Neuronal stem cell (in vitro differentiated cells): ENCODE results near the gene PLD4.
"Not testable (repeated sequence)": the region's sequence is repeated elsewhere in the genome, so short reads cannot be mapped to it uniquely, and the experiment has no call there.

Experiments
- DNase-seq: peaks from one replicate; pipeline ENCODE4 v3.0.0-alpha.2; 2013; ENCODE audit warnings: low spot score
- H2AFZ ChIP-seq: one replicate; pipeline ENCODE4 v1.6.1; 2013; ENCODE audit warnings: mild to moderate bottlenecking, low read length, inconsistent platforms
- H2AK5ac ChIP-seq: 2 replicates; pipeline ENCODE4 v1.6.1; 2013; ENCODE audit warnings: low read depth, mild to moderate bottlenecking, inconsistent platforms, low read length, moderate library complexity, mixed read lengths
- H2BK120ac ChIP-seq: 2 replicates; pipeline ENCODE4 v1.6.1; 2013; ENCODE audit warnings: low read depth, mild to moderate bottlenecking, inconsistent platforms, low read length, moderate library complexity, mixed read lengths
- H2BK12ac ChIP-seq: one replicate; pipeline ENCODE4 v1.6.1; 2013; ENCODE audit warnings: low read length, inconsistent platforms
- H2BK15ac ChIP-seq: 2 replicates; pipeline ENCODE4 v1.6.1; 2013; ENCODE audit warnings: mild to moderate bottlenecking, low read length, inconsistent platforms, mixed read lengths
- H2BK5ac ChIP-seq: one replicate; pipeline ENCODE4 v1.6.1; 2013; ENCODE audit warnings: inconsistent platforms, mild to moderate bottlenecking, low read length, moderate library complexity
- H3K14ac ChIP-seq: one replicate; pipeline ENCODE4 v1.6.1; 2013; ENCODE audit warnings: low read length, inconsistent platforms
- H3K18ac ChIP-seq: 2 replicates; pipeline ENCODE4 v1.6.1; 2013; ENCODE audit warnings: low read length, inconsistent platforms
- H3K23ac ChIP-seq: 2 replicates; pipeline ENCODE4 v1.6.1; 2013; ENCODE audit warnings: low read depth, mild to moderate bottlenecking, mixed read lengths, low read length, inconsistent platforms; ENCODE audit not compliant: poor library complexity
- H3K27ac ChIP-seq: replicated peaks from 3 replicates; pipeline ENCODE4 v1.5.1; 2013; ENCODE audit warnings: low read length, inconsistent platforms
- H3K27me3 ChIP-seq, 3 experiments: 2 replicates each; pipeline ENCODE4 v1.6.1; 2013; ENCODE audit warnings: low read length in 3 of 3, mild to moderate bottlenecking in 2 of 3, inconsistent platforms in 1 of 3, low read depth in 1 of 3, mixed read lengths in 1 of 3, moderate library complexity in 1 of 3; ENCODE audit not compliant: control insufficient read depth in 3 of 3, insufficient read depth in 3 of 3
- H3K36me3 ChIP-seq, 2 donors: replicated peaks in 1 of 2; 2 replicates each; pipeline ENCODE4 v1.6.1; 2013; ENCODE audit warnings: low read length in 2 of 2; ENCODE audit not compliant: control insufficient read depth in 2 of 2, insufficient read depth in 2 of 2
- H3K4ac ChIP-seq: 2 replicates; pipeline ENCODE4 v1.6.1; 2013; ENCODE audit warnings: inconsistent platforms, mild to moderate bottlenecking, low read length, moderate library complexity
- H3K4me1 ChIP-seq, 2 donors: 1 replicate in 1 of 2; 2 replicates in 1 of 2; pipeline ENCODE4 v1.6.1; 2013; ENCODE audit warnings: low read length in 2 of 2, low read depth in 1 of 2; ENCODE audit not compliant: control insufficient read depth in 2 of 2, insufficient read depth in 1 of 2
- H3K4me2 ChIP-seq: one replicate; pipeline ENCODE4 v1.6.1; 2013; ENCODE audit warnings: mild to moderate bottlenecking, low read length, inconsistent platforms; ENCODE audit not compliant: insufficient read depth, poor library complexity, severe bottlenecking
- H3K4me3 ChIP-seq, 2 donors: 2 replicates each; pipeline ENCODE4 v1.5.1; 2013; ENCODE audit warnings: low read length in 2 of 2, mild to moderate bottlenecking in 2 of 2, inconsistent platforms in 1 of 2, moderate library complexity in 1 of 2
- H3K79me1 ChIP-seq: one replicate; pipeline ENCODE4 v1.6.1; 2013; ENCODE audit warnings: low read depth, mild to moderate bottlenecking, inconsistent platforms, low read length, moderate library complexity
- H3K9ac ChIP-seq: one replicate; pipeline ENCODE4 v1.6.1; 2013; ENCODE audit warnings: mild to moderate bottlenecking, low read depth, low read length, inconsistent platforms; ENCODE audit not compliant: poor library complexity
- H3K9me3 ChIP-seq, 2 donors: replicated peaks in 1 of 2; 2 replicates each; pipeline versions ENCODE3 to v1.6.1; 2013; ENCODE audit warnings: low read length in 2 of 2, mild to moderate bottlenecking in 2 of 2, inconsistent platforms in 1 of 2, low read depth in 1 of 2, mixed read lengths in 1 of 2, moderate library complexity in 1 of 2; ENCODE audit not compliant: control insufficient read depth in 2 of 2, insufficient read depth in 1 of 2
- H4K8ac ChIP-seq: one replicate; pipeline ENCODE4 v1.6.1; 2013; ENCODE audit warnings: low read depth, mild to moderate bottlenecking, inconsistent platforms, low read length, moderate library complexity
- H4K91ac ChIP-seq: one replicate; pipeline ENCODE4 v1.6.1; 2013; ENCODE audit warnings: low read length, low read depth, mild to moderate bottlenecking, inconsistent platforms; ENCODE audit not compliant: poor library complexity
- WGBS, 2 donors: extraction: QIAGEN DNeasy Blood & Tissue Kit; methylation state at CpG; one replicate each; pipeline ENCODE4 v1.1.7; 2013; ENCODE audit warnings: missing lambda C conversion rate in 2 of 2, mixed read lengths in 1 of 2; ENCODE audit not compliant: insufficient read length in 2 of 2, insufficient replicate concordance in 1 of 2; ENCODE audit errors: extremely low coverage in 2 of 2; 5-methylcytosine and 5-hydroxymethylcytosine counted together

The PLD4 gene

DNA sequence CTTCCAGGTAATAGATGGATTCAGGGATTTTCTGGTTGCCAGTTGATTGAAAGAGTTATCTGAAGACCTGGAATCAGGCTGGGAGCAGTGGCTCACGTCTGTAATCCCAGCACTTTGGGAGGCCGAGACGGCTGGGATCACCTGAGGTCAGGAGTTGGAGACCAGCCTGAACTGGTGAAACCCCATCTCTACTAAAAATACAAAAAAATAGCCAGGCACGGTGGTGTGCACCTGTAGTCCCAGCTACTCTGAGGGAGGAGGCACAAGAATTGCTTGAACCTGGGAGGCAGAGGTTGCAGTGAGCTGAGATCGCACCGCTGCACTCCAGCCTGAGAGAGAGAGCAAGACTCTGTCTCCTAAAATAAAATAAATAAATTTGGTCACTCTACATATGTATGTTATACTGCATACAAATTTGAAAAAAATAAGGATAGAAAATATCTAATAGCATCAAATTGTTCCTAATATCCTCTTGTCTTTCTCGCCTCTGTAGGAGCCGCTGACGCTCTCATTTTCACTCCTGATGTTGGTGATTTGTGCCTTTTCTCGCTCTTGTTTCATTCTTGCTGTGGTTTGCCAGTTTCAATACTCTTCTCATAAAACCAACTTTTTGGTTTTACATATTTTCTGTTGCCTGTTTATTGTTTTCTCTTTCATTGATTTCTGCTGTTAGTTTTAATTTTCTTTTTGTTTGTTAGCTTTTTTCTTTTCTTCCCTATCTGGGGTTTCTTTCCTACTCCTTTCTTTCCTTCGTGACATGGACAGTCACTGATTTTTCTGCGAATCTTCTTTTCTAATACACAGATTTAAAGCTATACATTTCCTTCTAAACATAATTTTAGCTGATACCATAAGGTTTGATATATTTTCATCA lies 23.8 kb upstream of the PLD4 start:
- Histone ChIP-seq H2BK5ac (no peak overlapping the region), H3K27ac (no peak overlapping the region), H3K14ac (no peak overlapping the region), H3K18ac (no peak overlapping the region), H4K8ac (no peak overlapping the region), H3K23ac (no peak overlapping the region), H3K79me1 (no peaks in the 10 kb centered on the region), H2BK15ac (no peak overlapping the region), H2AFZ (no peak overlapping the region), H3K4me3 (no peak overlapping the region), H4K91ac (no peak overlapping the region), H3K4me2 (no peak overlapping the region), H3K9me3 (peaks cover 2 to 5% of the 10 kb centered on the region in 2 donors), H3K4ac (no peak overlapping the region), H3K27me3 (peaks cover 0 to 47% (median 0%) of the 10 kb centered on the region in 3 experiments), H2BK12ac (no peak overlapping the region), H3K4me1 (no peaks in the 10 kb centered on the region), H2AK5ac (no peak overlapping the region), H2BK120ac (no peak overlapping the region), H3K36me3 (no peaks in the 10 kb centered on the region), H3K9ac (no peak overlapping the region)
- WGBS, 2 donors = no CpG with 5 or more reads among the region's 12 CpGs
- no peak for DNase-seq

DNA sequence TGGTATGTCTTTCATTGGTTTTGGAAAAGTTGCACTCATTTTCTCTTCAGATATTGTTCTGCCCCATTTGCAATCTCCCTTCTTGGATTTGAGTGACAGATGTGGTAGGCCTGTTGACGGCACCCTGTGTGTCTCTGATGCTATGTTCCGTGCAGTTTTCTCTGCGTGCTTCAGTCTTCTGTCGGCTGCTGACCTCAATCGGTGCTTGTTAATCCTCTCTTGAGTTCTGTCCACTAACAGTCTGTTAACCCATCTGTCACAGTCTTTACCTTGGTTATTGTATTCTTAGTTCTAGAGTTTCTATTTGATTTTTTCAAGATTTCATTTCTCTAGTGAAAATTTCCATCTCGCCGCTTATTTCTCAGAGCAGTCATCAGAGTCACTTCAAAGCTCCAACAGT lies 20.7 kb upstream of the PLD4 start:
- H2AK5ac ChIP-seq = no peak overlapping the region

DNA sequence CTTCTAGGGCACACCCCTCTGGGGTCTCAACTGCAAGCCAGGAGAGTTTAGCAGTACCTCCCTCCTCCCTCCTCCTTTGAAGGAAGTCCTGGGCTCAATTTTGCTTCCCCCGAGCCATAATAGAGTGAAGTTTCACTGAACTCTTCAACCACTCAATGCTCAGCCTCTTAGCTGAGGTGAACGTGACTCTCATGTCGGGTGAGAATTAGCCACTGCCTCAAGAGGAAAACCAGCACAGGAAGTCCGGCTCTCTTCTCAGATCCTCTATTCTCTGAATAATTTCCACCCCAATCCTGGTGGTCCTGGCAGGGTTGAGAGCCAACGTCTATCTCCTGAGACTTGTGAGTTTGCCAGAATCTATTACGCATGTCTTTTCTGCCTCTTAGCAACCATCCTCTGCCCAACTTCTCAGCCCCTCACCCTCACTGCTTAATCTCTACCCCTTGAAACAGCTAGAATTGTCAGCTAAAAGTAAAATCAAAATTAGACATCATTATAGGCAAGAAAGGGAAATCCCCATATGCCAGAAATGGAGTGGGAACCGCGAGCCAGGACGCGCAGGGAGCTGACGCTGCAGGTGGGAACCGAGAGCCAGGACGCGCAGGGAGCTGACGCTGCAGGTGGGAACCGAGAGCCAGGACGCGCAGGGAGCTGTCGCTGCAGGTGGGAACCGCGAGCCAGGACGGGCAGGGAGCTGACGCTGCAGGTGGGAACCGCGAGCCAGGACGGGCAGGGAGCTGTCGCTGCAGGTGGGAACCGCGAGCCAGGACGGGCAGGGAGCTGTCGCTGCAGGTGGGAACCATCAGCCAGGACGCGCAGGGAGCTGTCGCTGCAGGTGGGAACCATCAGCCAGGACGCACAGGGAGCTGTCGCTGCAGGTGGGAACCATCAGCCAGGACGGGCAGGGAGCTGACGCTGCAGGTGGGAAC lies 19.8 kb upstream of the PLD4 start:
- not testable (repeated sequence) for H2BK15ac ChIP-seq
- no CpG with 5 or more reads among the region's 38 CpGs for WGBS, 2 donors
- peaks cover 2 to 14% of the 10 kb centered on the region in 2 donors for H3K9me3 ChIP-seq

More for the DNA sequence above, 20.7 kb upstream of the PLD4 start:
- Histone ChIP-seq H3K18ac (no peak overlapping the region), H4K91ac (no peak overlapping the region), H3K14ac (no peak overlapping the region), H4K8ac (no peak overlapping the region), H2AFZ (no peak overlapping the region), H3K36me3 (no peaks in the 10 kb centered on the region), H3K9me3 (peaks cover 2 to 14% of the 10 kb centered on the region in 2 donors), H2BK15ac (no peak overlapping the region), H3K4me2 (no peak overlapping the region), H3K4me3 (no peak overlapping the region), H3K4me1 (no peaks in the 10 kb centered on the region), H2BK5ac (no peak overlapping the region), H3K23ac (no peak overlapping the region), H3K9ac (no peak overlapping the region), H3K27ac (no peak overlapping the region), H3K79me1 (no peaks in the 10 kb centered on the region), H3K4ac (no peak overlapping the region), H2BK120ac (no peak overlapping the region), H2BK12ac (no peak overlapping the region), H3K27me3 (peaks cover 0 to 60% (median 0%) of the 10 kb centered on the region in 3 experiments)
- DNase-seq = no peak
- no CpG with 5 or more reads among the region's 7 CpGs for WGBS, 2 donors

DNA sequence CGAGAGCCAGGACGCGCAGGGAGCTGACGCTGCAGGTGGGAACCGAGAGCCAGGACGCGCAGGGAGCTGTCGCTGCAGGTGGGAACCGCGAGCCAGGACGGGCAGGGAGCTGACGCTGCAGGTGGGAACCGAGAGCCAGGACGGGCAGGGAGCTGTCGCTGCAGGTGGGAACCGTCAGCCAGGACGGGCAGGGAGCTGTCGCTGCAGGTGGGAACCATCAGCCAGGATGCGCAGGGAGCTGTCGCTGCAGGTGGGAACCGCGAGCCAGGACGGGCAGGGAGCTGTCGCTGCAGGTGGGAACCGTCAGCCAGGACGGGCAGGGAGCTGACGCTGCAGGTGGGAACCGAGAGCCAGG lies 19.1 kb upstream of the PLD4 start:
- not testable (repeated sequence) for H3K4me2 ChIP-seq, H2AK5ac ChIP-seq, H3K4me1 ChIP-seq, H3K36me3 ChIP-seq, H3K4me3 ChIP-seq, H2BK12ac ChIP-seq, H2BK15ac ChIP-seq, H2AFZ ChIP-seq, H3K23ac ChIP-seq, H2BK120ac ChIP-seq, H4K91ac ChIP-seq, H2BK5ac ChIP-seq, H3K4ac ChIP-seq, H3K18ac ChIP-seq, H3K27ac ChIP-seq, H4K8ac ChIP-seq, DNase-seq, H3K14ac ChIP-seq, H3K79me1 ChIP-seq, H3K9ac ChIP-seq
- H3K27me3 ChIP-seq = peaks cover 0 to 48% (median 0%) of the 10 kb centered on the region in 3 experiments
- peaks cover 2 to 14% of the 10 kb centered on the region in 2 donors for H3K9me3 ChIP-seq
- WGBS, 2 donors = no CpG with 5 or more reads among the region's 28 CpGs

More for the DNA sequence above, 19.8 kb upstream of the PLD4 start:
- not testable (repeated sequence) for H3K4me1 ChIP-seq, H3K4me3 ChIP-seq, H2AK5ac ChIP-seq, H4K8ac ChIP-seq, H4K91ac ChIP-seq, H3K79me1 ChIP-seq, H3K14ac ChIP-seq, H3K4me2 ChIP-seq, H3K18ac ChIP-seq, H2AFZ ChIP-seq, H3K4ac ChIP-seq, H3K9ac ChIP-seq, H3K36me3 ChIP-seq, DNase-seq, H3K27ac ChIP-seq, H2BK120ac ChIP-seq, H2BK5ac ChIP-seq, H3K23ac ChIP-seq, H2BK12ac ChIP-seq
- peaks cover 0 to 54% (median 0%) of the 10 kb centered on the region in 3 experiments for H3K27me3 ChIP-seq
